ENCODE data around the gene TULP4. TPM values are rescaled to one million over a fixed set of nuclear protein-coding genes. Genes with fewer than 3 reads are reported as not detected.

TULP4 gene
- total RNA-seq, 2 donors from 2014 or later, result 20.5 to 27.4 TPM

DNA sequence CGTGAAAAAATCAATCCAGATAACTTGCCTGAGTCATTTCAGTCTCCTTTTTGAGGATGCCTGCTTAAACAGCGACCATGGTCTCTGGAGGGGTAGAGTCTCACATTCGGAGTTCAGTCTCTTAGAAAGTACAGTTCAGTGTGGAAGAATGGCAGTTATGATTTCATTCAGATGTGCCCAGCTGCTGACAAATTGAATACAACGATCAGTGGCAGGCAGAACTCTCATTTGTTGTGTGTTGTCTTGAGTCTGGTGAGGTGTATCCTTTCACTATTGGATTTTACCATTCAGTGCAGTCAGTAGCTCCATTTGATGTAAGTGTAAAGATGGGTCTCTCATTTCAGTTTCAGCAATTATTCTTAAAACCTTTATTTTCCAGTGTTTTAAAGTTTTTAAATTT lies 639 bp upstream of the TULP4 start:
- ATAC-seq (no peak), DNase-seq (ENCODE audit: low spot score in 2 of 2) (no peak)
- Mint-ChIP-seq H3K27ac (no peak overlapping the region), H3K36me3 (peaks cover 13 to 17% of the 10 kb centered on the region in 2 donors), H3K9me3 (no peaks in the 10 kb centered on the region)

DNA sequence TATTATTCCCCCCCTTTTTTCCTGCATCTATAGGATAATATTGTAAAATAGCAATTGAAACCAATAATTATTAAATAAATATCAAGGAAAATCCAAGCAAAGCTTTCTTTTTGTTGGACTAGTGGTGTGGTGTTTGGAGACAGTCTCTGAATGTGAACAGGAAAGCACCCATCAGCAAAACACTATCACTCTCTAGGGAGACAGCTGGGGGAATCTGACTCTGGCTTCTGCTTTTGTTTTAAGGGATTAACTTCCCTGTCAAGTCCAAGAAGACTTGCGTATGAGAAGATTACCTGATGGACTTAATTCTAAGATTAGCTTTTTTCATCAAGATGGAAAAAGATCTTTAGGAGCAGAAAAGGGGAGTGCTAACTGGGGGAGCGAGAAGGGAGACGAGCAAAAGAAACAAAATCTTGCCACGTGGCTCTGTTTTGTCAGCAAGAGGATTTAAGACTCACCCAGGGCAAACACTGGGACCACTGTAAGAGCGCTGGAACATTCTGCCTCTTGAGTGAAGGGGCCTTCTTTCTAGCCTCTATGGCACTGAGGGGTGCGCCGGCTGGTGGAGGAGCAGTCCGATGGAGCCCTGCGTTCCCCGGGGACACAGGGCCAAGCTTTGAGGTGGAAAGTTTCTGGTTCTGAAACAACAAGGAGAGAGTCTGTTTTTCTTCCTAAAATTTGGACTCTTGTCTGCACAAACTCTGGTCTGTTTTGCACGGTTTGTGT lies 570 bp downstream of the TULP4 start:
- Mint-ChIP-seq H3K9me3 (no peaks in the 10 kb centered on the region), H3K36me3 (peaks cover 13 to 17% of the 10 kb centered on the region in 2 donors), H3K27ac (peak overlapping the region in 1 of 2 donors; percentile 8)
- DNase-seq (ENCODE audit: low spot score in 2 of 2) (no peak), ATAC-seq (no peak)

DNA sequence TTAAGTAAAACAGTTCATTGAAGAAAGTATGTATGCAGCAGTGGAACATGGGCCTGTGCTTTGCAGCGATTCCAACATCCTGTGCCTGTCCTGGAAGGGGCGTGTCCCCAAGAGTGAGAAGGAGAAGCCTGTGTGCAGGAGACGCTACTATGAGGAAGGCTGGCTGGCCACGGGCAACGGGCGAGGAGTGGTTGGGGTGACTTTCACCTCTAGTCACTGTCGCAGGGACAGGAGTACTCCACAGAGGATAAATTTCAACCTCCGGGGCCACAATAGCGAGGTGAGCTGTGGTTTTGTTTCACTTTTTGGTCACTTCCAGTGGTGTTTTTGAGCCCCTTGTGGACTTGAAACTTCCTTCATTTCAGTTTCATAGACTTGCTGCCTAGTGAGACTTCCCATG lies 1.7 kb downstream of the TULP4 start:
- H3K9me3 Mint-ChIP-seq, result no peaks in the 10 kb centered on the region
- peaks cover 13 to 17% of the 10 kb centered on the region in 2 donors for H3K36me3 Mint-ChIP-seq
- DNase-seq (ENCODE audit: low spot score in 2 of 2), result peak in 1 of 2 donors; percentile 9
- H3K27ac Mint-ChIP-seq, result peak overlapping the region in 1 of 2 donors; percentile 66
- peak; percentile 40 to 50 for ATAC-seq

DNA sequence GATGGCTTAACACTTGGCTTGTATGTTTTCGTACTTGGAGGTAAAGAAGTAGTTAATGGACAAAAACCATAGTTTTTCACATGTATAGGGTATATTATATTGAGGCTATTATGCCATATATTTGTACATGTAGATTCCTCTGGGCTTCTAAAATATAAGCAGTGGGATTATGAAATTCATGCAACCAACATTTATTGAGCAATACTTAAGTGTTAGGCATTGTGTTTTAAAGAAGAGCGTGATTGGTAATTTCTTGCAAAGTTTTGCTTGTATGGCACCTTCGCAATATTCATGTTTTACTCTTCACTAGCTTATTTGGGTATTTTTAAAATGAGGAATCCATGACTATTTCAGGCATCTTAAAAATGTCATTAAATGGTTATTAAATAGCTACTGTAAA lies 2.5 kb downstream of the TULP4 start:
- ATAC-seq, result no peak

DNA sequence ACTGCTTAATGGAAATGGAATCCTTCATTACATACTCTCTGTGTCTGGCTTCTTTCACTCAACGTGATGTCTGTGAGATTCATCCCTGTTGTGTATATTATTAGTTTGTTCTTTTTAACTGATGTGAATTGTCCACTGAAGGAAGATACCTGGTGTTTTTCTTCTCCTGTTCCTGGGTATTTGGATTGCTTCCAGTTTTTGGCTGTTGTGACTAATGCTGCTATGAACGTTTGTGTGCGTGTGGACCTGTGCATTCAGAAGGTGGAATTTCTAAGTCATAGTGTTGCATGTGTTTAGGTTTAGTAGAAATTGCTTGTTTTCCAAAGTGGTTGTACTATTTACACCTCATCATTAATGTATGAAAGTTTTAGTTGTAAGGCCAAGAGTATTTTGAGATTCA lies 3.8 kb downstream of the TULP4 start:
- H3K36me3 Mint-ChIP-seq, result peaks cover 17 to 18% of the 10 kb centered on the region in 2 donors
- no peak overlapping the region for H3K27ac Mint-ChIP-seq
- H3K9me3 Mint-ChIP-seq, result no peaks in the 10 kb centered on the region
- ATAC-seq (no peak), DNase-seq (ENCODE audit: low spot score in 2 of 2) (no peak)

More for the DNA sequence above, 2.5 kb downstream of the TULP4 start:
- Mint-ChIP-seq H3K27ac (no peak overlapping the region), H3K36me3 (peaks cover 13 to 17% of the 10 kb centered on the region in 2 donors), H3K9me3 (no peaks in the 10 kb centered on the region)
- no peak for DNase-seq (ENCODE audit: low spot score in 2 of 2)

DNA sequence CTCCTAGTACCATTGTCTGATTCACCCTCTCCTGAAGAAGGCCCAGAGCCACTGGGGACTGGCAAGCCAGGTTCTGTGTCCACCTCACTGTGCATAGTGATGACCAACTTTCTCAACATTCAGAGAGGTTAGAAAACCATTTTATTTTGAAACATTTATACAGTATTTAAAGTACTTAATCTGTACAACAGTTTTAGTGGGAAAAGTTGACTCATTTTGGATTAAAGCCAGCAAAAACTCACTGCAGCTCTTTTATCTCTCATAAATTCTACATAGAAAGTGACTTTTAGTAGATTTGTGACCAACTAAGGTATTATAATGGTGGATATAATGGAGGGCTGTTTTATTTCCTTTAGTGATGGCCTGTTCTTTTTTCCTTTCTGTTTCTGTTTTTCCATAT lies 9.7 kb downstream of the TULP4 start:
- no peak for DNase-seq (ENCODE audit: low spot score in 2 of 2)
- Mint-ChIP-seq H3K27ac (peak overlapping the region in 1 of 2 donors; percentile 87), H3K9me3 (no peaks in the 10 kb centered on the region), H3K36me3 (peaks cover 0 to 13% of the 10 kb centered on the region in 2 donors)
- ATAC-seq, result no peak

DNA sequence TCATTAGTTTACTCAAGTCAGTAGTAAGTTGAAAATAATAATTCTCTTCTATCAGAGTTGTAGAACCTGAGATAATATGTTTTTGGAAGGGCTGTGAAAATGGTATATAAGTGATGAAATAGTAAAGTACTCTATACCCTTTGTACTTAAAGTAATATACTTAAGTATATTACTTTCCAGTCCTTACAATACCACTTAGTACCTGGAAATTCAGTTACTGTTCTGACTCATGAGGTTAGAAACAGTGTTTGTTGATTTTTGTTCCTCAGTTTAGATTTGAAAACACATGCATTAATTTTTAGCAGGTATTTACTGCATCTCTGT lies 10.1 kb downstream of the TULP4 start:
- Mint-ChIP-seq H3K9me3 (no peaks in the 10 kb centered on the region), H3K27ac (peak overlapping the region in 1 of 2 donors; percentile 87), H3K36me3 (peaks cover 0 to 13% of the 10 kb centered on the region in 2 donors)
- DNase-seq (ENCODE audit: low spot score in 2 of 2), result no peak
- peak in 1 of 2 donors; percentile 76 for ATAC-seq

DNA sequence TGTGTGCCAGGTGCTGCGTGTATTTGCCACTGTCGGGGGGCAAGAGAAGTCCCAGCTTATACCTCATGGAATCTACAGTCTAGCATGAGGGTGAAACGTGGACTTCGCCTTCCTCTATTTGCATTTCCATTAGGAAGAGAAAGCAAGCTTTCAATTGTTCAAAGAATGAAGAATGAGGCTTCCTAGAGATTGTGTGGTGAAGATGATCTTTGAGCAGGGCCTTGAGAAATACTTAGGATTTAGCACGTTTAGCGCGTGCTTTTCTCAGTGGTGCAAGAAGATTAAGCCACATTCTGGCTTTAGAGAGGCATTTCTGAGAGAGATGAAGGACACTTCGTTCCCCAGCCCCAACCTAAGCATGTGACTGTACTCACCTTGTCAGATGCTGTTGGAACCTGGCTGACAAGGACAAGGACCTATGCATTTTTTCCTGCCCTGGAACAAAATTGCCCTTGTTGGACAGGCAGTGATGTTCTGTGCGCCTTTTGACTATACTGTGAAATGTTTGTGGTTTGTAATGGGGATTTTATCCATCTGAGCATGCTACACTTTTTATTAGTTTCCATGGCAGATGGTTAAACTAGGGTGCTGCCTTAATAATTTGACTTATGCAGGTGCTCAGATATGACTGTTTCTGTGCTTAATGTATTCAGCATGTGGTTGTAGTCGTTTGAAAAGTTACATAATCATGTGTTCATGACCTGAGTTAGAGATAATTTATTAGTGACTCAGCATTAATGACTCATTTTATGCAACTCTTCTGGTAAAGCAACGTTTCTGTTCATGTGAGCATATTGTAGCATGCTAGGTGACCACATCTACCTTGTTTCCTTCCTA lies 10.7 kb downstream of the TULP4 start:
- ATAC-seq (peak in 1 of 2 donors; percentile 60), DNase-seq (ENCODE audit: low spot score in 2 of 2) (no peak)
- no peaks in the 10 kb centered on the region for H3K9me3 Mint-ChIP-seq
- H3K27ac Mint-ChIP-seq, result no peak overlapping the region
- peaks cover 0 to 13% of the 10 kb centered on the region in 2 donors for H3K36me3 Mint-ChIP-seq

DNA sequence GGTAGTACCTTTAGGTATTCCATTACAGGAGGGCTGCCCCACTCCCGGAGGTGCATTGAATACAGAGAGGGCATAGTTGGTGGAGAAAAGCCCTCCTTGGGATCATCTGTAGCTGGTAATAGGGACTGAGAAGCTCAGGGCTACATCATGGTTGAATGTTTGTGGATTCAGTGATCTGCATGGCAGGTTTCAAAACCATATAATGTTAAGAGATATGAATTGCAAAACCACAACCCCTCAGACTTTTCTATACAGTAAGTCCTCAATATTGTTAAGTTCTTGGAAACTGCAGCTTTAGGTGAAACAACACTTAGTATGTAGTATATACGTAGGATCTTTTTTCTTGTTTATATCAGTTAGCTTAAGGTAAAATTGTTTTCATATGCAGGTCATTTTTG lies 11.3 kb downstream of the TULP4 start:
- Mint-ChIP-seq H3K9me3 (no peaks in the 10 kb centered on the region), H3K27ac (no peak overlapping the region), H3K36me3 (peaks cover 0 to 13% of the 10 kb centered on the region in 2 donors)
- ATAC-seq (peak; percentile 24 to 78), DNase-seq (ENCODE audit: low spot score in 2 of 2) (no peak)

DNA sequence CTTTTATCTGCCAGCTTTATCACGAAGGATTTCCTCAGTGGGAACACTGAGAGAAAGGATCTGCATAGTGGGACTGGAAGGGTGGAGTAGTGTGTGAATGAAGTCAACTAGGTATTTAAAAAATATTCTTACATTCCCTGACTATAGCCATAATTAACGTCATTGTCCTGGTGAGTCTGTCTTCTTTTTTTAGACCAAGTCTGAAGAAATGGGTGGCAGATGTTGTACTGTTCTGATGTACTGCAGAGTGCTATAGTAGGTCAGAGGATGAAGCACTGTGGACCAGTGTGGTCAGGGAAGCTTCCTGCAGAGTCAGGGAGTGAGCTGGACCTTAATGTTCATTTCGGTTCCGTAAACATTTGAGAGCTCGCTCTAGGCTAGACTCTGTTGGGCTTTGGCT lies 11.9 kb downstream of the TULP4 start:
- ATAC-seq, result no peak
- no peak overlapping the region for H3K27ac Mint-ChIP-seq
- peaks cover 0 to 13% of the 10 kb centered on the region in 2 donors for H3K36me3 Mint-ChIP-seq
- H3K9me3 Mint-ChIP-seq, result no peaks in the 10 kb centered on the region
- no peak for DNase-seq (ENCODE audit: low spot score in 2 of 2)

DNA sequence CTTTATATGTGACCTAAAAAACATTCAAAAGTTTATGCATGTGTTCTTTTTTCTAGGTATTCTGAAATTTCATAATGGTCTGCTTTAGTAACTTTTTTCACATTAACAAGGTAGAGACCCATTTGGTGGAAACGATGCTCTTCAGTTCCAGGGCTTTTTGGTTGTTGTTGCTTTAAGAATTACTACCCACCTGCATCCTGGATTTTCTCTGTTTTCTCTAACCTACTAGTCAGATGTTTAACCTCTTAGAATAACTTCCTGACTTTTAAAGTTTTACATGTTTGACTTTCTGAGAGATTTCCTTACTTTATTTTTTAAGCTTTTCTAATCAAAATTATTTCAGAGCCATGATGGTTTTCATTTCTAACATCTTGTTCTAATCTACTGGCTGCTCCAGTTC lies 14.9 kb downstream of the TULP4 start:
- ATAC-seq (no peak), DNase-seq (ENCODE audit: low spot score in 2 of 2) (no peak)

DNA sequence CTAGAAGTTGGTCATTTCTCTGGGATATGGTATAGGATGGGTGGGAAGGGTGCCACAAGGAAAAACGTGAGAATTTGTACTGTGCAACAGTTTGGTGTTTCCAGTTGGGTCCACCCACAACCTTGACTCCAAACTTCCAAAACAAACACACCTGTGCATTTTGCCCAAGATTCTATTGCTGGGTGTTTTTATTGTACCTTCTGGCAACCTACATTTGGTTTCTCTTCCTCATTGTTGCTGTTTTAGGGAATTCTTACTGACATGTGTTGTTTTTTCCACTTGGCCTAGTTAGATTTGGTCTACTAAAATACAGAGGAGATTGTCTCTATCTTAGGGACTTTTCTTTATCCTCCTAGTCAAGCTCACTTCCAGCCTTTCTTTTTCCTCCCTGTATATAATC lies 16.7 kb downstream of the TULP4 start:
- ATAC-seq (no peak), DNase-seq (ENCODE audit: low spot score in 2 of 2) (no peak)
- Mint-ChIP-seq H3K36me3 (peaks cover 0 to 8% of the 10 kb centered on the region in 2 donors), H3K27ac (no peak overlapping the region), H3K9me3 (peaks cover 3 to 4% of the 10 kb centered on the region in 2 donors)

More for the DNA sequence above, 14.9 kb downstream of the TULP4 start:
- Mint-ChIP-seq H3K27ac (no peak overlapping the region), H3K9me3 (peaks cover 2% of the 10 kb centered on the region in 2 donors), H3K36me3 (peaks cover 0 to 6% of the 10 kb centered on the region in 2 donors)

DNA sequence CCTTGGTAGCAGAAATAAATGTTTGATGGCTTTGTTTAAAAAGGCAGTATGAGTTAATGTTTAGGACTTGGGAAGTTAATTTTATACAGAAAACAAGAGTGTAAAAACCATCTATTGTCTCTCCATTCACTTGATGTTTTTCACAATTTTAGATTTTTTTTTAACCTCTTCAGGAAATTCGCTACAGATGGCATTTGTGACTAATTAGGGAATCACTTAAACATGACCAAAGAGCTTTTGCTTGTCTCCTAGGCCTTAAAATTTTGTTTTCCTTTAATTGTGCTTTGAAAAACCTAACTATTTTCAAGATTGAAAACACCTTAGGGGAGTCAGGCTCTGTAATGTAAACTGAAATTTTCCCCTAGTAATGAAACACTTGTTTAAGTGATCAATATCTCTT lies 17.3 kb downstream of the TULP4 start:
- H3K27ac Mint-ChIP-seq, result no peak overlapping the region
- peaks cover 0 to 8% of the 10 kb centered on the region in 2 donors for H3K36me3 Mint-ChIP-seq
- DNase-seq (ENCODE audit: low spot score in 2 of 2), result no peak
- H3K9me3 Mint-ChIP-seq, result peaks cover 3 to 4% of the 10 kb centered on the region in 2 donors
- ATAC-seq, result no peak

DNA sequence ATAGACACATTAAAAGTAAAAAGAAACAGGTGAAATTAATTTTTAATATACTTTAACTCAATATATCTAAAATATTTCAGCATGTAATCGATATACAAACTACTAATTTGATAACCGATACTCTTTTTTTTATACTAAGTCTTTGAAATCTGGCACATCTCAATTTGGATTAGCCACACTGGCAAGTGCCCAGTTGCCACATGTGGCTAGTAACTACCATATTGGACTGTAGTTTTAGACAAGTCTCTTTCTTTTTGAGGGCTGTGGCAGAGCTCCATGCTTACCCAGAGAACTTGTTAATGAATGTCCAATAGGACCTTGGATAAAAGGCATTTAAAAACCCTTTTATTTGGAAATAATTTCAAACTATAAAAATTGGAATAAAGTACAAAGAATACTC lies 17.8 kb downstream of the TULP4 start:
- H3K9me3 Mint-ChIP-seq, result peaks cover 3 to 4% of the 10 kb centered on the region in 2 donors
- DNase-seq (ENCODE audit: low spot score in 2 of 2) (no peak), ATAC-seq (no peak)
- peaks cover 0 to 8% of the 10 kb centered on the region in 2 donors for H3K36me3 Mint-ChIP-seq
- no peak overlapping the region for H3K27ac Mint-ChIP-seq

DNA sequence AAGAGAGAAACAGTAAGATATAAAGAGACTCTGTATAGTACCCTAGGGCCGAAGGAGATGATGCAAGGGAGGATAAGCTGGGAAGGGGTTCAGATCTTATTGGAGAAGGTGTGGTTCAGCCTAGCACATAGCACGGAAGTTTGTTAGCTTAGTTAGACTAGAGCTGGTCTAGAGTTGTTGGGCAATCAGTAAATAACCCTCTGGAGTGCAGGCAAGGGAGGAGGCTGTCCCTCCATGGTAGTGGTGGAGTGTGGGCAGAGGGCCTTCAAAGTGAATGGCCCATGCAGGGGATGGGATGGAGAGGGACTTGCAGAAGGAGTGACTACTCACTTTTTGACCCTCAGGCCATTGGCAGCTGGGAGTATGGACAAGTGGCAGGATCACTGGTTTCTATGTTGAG lies 20.0 kb downstream of the TULP4 start:
- Mint-ChIP-seq H3K9me3 (peaks cover 3 to 4% of the 10 kb centered on the region in 2 donors), H3K27ac (no peak overlapping the region), H3K36me3 (peaks cover 0 to 4% of the 10 kb centered on the region in 2 donors)
- ATAC-seq, result no peak
- DNase-seq (ENCODE audit: low spot score in 2 of 2), result no peak

DNA sequence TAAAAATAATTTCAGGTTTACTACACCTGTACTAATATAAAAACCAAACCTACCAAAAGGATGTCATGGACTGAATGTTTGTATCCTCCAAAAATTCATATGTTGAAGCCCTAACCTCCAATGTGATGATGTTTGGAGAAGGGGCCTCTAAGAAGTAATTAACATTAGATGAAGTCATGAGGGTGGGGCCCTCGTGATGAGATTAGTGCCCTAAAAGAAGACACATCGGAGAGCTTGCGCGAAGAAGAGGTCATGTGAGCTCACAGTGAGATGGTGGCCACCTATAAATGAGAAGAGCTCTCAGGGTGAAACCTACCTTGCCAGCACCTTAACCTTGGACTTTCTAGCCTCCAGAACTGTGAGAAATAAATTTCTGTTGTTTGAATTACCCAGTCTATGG lies 20.8 kb downstream of the TULP4 start:
- DNase-seq (ENCODE audit: low spot score in 2 of 2), result no peak
- Mint-ChIP-seq H3K9me3 (peaks cover 3 to 4% of the 10 kb centered on the region in 2 donors), H3K36me3 (peaks cover 0 to 4% of the 10 kb centered on the region in 2 donors), H3K27ac (no peak overlapping the region)
- ATAC-seq, result no peak

DNA sequence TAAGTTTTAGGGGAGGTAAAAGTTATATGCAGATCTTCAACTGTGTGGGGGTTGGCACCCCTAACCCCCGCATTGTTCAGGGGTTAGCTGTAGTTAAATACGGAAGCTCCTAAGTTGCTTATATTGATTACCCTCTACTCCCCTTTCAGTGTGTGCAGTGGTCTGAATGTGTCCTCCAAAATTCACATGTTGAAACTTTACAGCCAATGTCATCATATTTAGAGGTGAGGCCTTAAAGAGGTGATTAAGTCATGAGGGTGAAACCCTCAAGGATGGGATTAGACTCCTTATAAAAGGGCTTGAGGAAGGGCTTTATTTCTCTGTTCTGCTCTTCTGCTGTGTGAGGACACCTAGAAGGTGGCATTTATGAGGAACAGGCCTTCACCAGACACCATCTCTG lies 22.3 kb downstream of the TULP4 start:
- Mint-ChIP-seq H3K9me3 (peaks cover 4 to 7% of the 10 kb centered on the region in 2 donors), H3K27ac (no peak overlapping the region), H3K36me3 (peaks cover 8 to 11% of the 10 kb centered on the region in 2 donors)
- DNase-seq (ENCODE audit: low spot score in 2 of 2) (no peak), ATAC-seq (no peak)

Measured in activated naive CD4-positive, alpha-beta T cell treated with anti-CD3 and anti-CD28 coated beads, Interleukin-2, amount 50 U/mL, for 72 hours (primary cell).